ENCODE measurements around the gene BPIFB6. TPM values are rescaled to one million over a fixed set of nuclear protein-coding genes. Genes with fewer than 3 reads are reported as not detected.

BPIFB6 gene
- polyA plus RNA-seq, 2 of the 4 experiments (the other 2 are of a cell fraction), result not detected

DNA sequence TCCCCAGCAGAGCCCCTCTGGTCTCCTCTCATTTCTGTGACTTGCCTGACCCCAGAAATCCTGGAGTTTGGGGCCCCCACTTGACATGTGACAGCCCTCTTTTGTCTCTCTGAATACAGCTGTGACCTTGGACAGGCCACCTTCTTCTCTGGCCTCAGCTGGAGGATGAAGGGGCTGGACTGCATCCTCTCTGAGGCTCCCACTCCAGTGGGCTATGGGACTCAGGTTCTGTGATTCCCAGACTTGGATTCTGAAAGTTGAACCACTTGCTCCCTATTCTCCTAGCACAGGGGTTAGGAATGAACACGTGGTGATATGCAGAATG, 31.3 kb downstream of the BPIFB6 start:
- no peak overlapping the region for H3K27ac ChIP-seq
- FAIRE-seq (no peak), ATAC-seq (no peak), DNase-seq (ENCODE audit: low read depth in 1 of 2, low spot score in 1 of 2) (no peak)
- TF ChIP-seq RFX5 (IDR thresholded peaks at IDR 0.05) (no peak), CBX2 (IDR thresholded peaks at IDR 0.05; ENCODE audit: borderline replicate concordance, low read depth) (no peak), SMC3 (IDR thresholded peaks at IDR 0.05) (no peak), JUNB (IDR thresholded peaks at IDR 0.05) (no peak), JUN (IDR thresholded peaks at IDR 0.05) (no peak), EHF (CRISPR knock-in tag; IDR thresholded peaks at IDR 0.05) (no peak), EP300 (IDR thresholded peaks at IDR 0.05) (no peak), KDM1A (IDR thresholded peaks at IDR 0.05; ENCODE audit: low read depth) (no peak), MYC (IDR thresholded peaks at IDR 0.05; ENCODE audit: borderline replicate concordance, low read length) (no peak), POLR2AphosphoS2 (conservative IDR thresholded peaks at IDR 0.05; ENCODE audit: low read length) (no peak), RCOR1 (IDR thresholded peaks at IDR 0.05; ENCODE audit: low read depth, low read length) (no peak), CBX8 (IDR thresholded peaks at IDR 0.05) (no peak), BHLHE40 (IDR thresholded peaks at IDR 0.05; ENCODE audit: low read depth, low read length) (no peak), HEYL (CRISPR knock-in tag; IDR thresholded peaks at IDR 0.05) (no peak), POLR2A (IDR thresholded peaks at IDR 0.05; ENCODE audit: low read length) (no peak)
- TF ChIP-seq, protein P1, sequence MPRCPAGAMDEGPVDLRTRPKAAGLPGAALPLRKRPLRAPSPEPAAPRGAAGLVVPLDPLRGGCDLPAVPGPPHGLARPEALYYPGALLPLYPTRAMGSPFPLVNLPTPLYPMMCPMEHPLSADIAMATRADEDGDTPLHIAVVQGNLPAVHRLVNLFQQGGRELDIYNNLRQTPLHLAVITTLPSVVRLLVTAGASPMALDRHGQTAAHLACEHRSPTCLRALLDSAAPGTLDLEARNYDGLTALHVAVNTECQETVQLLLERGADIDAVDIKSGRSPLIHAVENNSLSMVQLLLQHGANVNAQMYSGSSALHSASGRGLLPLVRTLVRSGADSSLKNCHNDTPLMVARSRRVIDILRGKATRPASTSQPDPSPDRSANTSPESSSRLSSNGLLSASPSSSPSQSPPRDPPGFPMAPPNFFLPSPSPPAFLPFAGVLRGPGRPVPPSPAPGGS (IDR thresholded peaks at IDR 0.05), result no peak
- TF ChIP-seq, protein P2, sequence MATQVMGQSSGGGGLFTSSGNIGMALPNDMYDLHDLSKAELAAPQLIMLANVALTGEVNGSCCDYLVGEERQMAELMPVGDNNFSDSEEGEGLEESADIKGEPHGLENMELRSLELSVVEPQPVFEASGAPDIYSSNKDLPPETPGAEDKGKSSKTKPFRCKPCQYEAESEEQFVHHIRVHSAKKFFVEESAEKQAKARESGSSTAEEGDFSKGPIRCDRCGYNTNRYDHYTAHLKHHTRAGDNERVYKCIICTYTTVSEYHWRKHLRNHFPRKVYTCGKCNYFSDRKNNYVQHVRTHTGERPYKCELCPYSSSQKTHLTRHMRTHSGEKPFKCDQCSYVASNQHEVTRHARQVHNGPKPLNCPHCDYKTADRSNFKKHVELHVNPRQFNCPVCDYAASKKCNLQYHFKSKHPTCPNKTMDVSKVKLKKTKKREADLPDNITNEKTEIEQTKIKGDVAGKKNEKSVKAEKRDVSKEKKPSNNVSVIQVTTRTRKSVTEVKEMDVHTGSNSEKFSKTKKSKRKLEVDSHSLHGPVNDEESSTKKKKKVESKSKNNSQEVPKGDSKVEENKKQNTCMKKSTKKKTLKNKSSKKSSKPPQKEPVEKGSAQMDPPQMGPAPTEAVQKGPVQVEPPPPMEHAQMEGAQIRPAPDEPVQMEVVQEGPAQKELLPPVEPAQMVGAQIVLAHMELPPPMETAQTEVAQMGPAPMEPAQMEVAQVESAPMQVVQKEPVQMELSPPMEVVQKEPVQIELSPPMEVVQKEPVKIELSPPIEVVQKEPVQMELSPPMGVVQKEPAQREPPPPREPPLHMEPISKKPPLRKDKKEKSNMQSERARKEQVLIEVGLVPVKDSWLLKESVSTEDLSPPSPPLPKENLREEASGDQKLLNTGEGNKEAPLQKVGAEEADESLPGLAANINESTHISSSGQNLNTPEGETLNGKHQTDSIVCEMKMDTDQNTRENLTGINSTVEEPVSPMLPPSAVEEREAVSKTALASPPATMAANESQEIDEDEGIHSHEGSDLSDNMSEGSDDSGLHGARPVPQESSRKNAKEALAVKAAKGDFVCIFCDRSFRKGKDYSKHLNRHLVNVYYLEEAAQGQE (IDR thresholded peaks at IDR 0.05), result no peak
- TF ChIP-seq, protein P3, sequence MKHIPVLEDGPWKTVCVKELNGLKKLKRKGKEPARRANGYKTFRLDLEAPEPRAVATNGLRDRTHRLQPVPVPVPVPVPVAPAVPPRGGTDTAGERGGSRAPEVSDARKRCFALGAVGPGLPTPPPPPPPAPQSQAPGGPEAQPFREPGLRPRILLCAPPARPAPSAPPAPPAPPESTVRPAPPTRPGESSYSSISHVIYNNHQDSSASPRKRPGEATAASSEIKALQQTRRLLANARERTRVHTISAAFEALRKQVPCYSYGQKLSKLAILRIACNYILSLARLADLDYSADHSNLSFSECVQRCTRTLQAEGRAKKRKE (CRISPR knock-in tag; IDR thresholded peaks at IDR 0.05; ENCODE audit: low read depth), result no peak
- H3K4me1 ChIP-seq, result no peaks in the 10 kb centered on the region
- ChIA-PET POLR2A (no interaction called here), CTCF (interaction anchor here (0.6 to 1.7 kb wide), 4 partner anchors 9 to 411 kb away, joined by 3 to 4 read pairs (median 3); no protein-coding TSS in a partner anchor)
- 11% methylated on average over 1 of the region's 1 CpG for WGBS (ENCODE audit: missing lambda C conversion rate)
- no peaks in the 10 kb centered on the region for H3K9me3 ChIP-seq
- H3K4me2 ChIP-seq, result no peak overlapping the region
- no peak overlapping the region for H3K4me3 ChIP-seq

DNA sequence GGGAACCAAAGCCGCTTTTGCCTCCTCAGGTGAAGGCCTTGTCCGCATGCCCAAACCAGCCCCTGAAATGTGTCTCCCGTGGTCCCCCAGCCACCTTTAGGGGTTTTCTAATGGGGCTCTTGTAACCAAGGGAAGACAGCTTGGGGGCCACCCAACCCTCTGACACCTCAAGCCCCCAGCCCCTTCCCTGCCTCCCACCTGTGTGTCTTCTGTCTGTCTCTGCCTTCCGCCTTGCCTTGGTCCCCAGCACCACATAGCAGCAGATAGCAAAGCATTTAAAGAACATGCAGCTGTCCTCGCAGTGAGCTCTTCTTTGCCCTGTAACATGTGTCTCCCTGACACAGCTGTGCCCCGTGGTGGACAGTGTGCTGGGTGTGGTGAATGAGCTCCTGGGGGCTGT, 31.8 kb downstream of the BPIFB6 start:
- 72% methylated on average over 5 of the region's 6 CpGs for WGBS (ENCODE audit: missing lambda C conversion rate)
- FAIRE-seq (no peak), DNase-seq (ENCODE audit: low read depth in 1 of 2, low spot score in 1 of 2) (no peak), ATAC-seq (no peak)
- H3K9me3 ChIP-seq, result no peaks in the 10 kb centered on the region
- ChIA-PET POLR2A (no interaction called here), CTCF (interaction anchor here (1.7 kb wide), 1 partner anchor 149 kb away, joined by 4 read pairs; no protein-coding TSS in a partner anchor)
- H3K4me3 ChIP-seq, result no peak overlapping the region
- no peak for TF ChIP-seq KDM5A (IDR thresholded peaks at IDR 0.05)
- no peak for TF ChIP-seq EP300 (IDR thresholded peaks at IDR 0.05)
- TF ChIP-seq CBX8 (IDR thresholded peaks at IDR 0.05), result no peak
- no peak for TF ChIP-seq POLR2AphosphoS2 (conservative IDR thresholded peaks at IDR 0.05; ENCODE audit: low read length)
- no peak for TF ChIP-seq KDM1A (IDR thresholded peaks at IDR 0.05; ENCODE audit: low read depth)
- TF ChIP-seq NPAS2 (CRISPR knock-in tag; IDR thresholded peaks at IDR 0.05; ENCODE audit: borderline replicate concordance), result no peak
- no peak for TF ChIP-seq EHMT2 (IDR thresholded peaks at IDR 0.05; ENCODE audit: low read depth)
- no peak for TF ChIP-seq CHD2 (IDR thresholded peaks at IDR 0.05; ENCODE audit: low read length, partially characterized antibody)
- no peak overlapping the region for H3K27ac ChIP-seq
- no peaks in the 10 kb centered on the region for H3K4me1 ChIP-seq
- H3K4me2 ChIP-seq, result no peak overlapping the region

Data from A549 (cell line).